HG02885 (cell line): ENCODE measurements around the gene RBM28.

Experiments used
- ATAC-seq: cut with Tn5 transposase; IDR thresholded peaks from one replicate; pipeline ENCODE4 v1.9.1; 2021; ENCODE audit warnings: mild to moderate bottlenecking; ENCODE audit not compliant: unreplicated experiment, poor library complexity

The RBM28 gene

DNA sequence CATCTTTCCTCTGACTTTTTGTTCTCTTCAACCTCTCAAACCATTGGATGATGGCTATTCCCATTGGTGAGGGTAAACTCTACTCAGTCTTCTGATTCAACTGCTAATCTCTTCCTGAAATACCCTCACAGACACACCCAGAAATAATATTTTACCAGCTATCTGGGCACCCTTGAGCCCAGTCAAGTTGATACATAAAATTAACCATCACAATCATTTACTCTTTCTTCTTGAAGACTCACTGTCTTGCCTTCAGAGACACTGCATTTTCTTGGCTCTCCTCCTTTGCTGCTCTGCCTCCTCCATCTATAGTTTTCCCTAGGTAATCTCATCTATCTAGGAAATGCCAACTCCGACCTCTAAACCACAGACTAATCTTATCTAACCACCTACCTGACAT is 30.3 kb upstream of the RBM28 start:
- no peak for ATAC-seq

DNA sequence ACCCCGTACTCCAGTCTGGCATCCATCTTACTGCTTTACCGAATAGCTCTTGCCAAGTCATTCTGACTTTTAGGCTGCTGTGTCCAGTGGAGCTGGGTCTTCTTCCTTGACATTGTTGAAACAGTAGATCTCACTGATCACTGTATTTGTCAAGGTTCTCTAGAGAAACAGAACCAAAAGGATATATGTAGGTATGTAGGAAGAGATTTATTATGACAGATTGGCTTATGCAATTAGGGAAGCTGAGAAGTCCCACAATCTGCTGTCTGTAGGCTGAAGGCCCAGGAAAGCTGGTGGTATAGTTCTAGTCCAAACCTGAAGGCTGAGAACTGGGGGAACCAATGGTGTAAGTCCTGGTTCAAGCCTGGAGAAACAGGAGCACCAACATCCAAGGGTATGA is 29.9 kb upstream of the RBM28 start:
- no peak for ATAC-seq

DNA sequence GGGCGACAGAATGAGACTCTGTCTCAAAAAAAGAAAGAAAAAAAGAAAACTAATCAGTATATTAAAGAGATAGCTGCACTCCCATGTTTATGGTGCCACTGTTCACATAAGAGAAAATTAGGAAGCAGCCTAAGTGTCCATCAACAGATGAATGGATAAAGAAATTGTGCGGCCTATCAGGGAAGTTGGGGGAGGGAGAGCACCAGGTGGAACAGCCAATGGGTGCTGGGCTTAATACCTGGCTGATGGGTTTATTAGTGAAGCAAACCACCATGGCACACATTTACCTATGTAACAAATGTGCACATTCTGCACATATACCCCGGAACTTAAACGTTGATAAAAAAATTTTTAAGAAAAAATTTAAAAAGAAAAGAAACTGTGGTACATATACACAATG is 26.8 kb upstream of the RBM28 start:
- no peak for ATAC-seq

DNA sequence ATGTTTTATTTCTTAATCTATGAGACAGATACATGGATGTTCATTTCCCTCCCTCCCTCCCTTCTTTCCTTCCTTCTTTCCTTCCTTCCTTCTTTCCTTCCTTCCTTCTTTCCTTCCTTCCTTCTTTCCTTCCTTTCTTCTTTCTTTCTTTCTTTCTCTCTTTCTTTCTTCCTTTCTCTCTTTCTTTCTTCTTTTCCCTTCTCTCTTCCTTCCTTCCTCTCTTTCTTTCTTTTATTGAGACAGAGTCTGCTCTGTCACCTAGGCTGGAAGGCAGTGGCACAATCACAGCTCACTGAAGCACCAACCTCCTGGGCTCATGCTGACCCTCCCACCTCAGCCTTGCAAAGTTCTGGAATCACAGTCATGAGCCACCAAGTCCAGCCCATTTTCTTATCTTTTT is 23.3 kb upstream of the RBM28 start:
- no peak for ATAC-seq

DNA sequence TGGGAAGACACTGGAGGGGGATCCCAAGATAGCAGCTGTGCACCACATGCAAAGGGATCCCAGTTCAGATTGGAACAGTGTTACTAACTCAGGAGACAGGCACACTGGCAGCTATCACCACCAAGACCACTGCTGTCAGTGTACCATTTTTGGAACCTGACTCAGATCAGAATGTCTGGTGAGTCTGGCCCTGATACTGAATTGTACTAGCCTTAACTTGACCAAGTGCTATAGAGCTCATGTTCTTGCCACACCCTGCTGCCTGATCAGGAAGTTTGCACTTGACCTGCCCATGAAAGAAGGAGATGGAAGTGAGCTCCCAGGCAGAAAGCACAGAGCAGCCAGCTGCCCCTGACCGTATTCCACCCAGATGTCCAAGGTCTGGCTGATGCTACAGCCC is 22.6 kb upstream of the RBM28 start:
- ATAC-seq, result no peak

DNA sequence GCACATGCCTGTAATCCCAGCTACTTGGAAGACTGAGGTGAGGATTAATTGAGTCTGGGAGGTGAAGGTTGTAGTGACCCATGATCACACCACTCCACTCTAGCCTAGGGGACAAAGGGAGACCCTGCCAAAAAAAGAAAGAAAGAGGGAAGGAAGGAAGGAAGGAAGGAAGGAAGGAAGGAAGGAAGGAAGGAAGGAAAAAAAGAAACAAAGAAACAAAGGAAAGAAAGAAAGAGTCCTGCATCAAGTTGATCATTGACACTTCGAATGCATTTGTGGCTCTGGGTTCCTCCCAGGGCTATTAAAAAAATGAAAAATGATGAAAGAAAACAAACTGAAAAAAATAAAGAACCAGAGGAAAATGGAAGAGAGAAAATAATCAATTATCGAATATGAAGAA is 21.7 kb upstream of the RBM28 start:
- ATAC-seq, result no peak

DNA sequence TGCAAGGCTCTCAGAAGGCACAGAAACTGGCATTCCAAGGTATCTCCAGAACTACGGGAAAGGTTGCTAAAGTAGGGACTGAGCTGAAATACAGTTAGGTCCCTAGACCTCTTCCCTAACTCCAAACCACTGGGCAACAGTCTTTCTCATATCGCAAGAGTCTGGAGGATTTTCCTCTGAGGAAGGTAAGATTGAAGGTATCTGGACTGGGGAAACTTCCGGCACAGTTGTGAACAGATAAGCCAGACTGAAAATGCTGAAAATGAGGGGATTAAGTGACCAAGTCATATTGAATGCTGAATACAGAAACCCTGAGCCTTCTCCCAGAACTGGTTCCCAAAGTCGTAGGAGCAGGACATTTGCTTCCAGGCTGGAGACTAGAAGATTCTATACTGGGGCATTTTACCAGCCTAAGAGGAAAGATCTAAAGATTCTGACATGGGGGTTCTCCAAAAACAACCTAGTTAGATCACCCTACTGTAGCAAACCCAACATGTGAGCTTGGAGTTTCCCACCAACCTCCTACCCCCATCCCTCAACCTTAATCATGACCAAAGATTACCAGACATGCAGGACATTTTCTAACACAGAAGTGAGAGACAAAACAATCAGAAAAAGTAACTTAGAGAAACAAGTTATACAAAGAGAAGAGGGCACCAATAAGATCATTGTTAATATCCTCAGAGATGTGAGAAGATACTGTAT is 20.6 kb upstream of the RBM28 start:
- ATAC-seq, result no peak

DNA sequence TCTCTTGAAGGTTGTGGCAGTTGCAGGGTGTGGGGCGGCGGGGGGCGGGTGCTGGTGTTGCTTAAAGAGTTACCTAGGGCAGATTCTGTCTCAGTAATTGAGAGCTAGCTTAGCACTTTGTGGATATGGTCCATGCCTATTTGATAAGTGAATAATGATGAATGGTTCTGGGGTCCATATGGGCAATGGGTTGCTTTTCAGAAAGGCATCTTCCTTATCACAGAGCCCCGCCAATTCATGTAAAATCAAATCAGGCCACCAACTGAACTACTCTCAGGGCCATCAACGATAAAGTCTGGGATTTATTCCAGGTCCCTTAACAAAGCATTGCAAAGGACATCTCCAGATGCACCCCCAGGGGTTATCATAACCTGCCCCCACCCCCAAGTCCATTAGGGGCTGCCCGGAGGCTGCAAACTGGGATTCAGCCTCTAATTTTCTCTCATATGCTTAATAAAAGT is 19.6 kb upstream of the RBM28 start:
- ATAC-seq, result no peak

DNA sequence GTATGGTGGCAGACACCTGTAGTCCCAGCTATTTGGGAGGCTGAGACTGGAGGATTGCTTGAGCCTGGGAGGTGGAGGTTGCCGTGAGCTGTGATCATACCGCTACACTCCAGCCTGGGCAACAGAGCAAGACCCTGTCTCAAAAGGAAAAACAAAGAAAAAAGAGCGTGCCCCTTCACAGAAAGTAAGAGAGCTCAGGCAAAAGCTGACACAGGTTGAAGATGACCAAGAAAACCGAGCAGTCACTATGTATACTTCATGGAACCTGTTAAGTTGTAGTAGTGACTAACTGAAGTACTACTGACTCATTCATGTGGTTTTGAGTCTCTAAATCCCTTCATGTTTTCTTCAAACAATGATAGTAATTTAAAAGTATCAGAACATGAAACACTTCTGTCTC is 19.0 kb upstream of the RBM28 start:
- no peak for ATAC-seq

DNA sequence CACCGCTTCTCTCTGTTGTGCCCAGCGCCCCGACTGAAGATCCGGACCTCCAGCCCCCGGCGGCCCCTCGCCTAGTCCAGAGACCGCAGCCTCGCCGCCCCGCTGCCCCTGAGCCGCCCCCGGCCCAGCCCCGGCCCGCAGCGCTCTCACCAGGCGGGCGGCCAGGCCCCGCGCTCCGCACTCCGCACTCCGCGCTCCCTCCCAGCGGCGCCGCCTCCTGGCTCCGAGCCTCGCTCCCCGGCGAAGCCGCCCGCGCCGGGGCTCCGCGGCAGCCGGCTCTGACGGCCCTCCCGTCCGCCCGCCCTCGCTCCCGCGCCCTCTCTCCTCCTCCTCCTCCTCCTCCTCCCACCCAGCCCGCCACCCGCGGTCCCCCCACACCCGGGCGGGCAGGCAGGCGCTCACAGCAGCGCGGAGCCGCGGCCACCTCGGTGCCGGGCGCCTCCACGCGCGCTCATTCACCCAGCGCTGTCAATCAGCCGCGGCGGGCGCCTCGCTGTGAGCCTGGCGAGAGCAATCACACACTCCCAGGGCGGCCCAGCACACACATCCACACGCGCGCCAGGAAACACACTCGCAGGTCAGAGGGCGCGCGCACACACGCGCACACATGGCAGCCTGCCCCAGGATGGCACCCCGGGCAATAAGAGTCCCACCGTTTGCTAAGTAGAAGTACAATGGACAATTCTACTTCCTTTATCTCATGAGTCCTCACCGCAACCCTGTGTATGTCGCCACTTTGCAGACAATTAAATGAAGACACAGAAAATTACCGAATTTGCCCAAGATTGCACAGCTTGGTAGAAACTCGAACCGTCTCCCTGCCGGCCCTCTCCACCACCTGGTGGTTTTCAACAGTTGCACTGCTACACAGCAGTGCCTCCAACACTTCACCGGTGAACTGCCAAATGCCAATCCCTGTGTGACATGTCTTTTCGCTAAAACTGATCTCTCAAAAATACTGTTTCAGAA is 18.0 kb upstream of the RBM28 start, which contains the start of gene PRRT4:
TSS of gene PRRT4 (minus strand) at position 280 of the 969 bp plus-strand sequence.
- ATAC-seq, result peak; percentile 59

DNA sequence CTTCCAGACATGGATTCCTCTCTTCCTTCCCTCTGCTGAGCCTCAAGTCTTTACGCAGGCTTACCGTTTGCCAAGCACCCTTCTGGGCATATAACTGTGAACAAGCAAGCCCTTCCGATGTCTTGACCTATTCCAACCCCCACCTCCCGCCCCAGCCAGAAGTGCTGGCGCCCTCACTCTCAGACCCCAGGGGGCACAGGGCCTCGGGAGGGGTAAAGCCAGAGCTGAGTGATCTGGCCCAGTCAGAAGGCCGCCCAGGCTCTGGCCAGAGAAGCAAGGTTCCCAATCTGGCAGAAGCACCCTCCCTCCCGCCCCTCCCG is 16.6 kb upstream of the RBM28 start:
- no peak for ATAC-seq

DNA sequence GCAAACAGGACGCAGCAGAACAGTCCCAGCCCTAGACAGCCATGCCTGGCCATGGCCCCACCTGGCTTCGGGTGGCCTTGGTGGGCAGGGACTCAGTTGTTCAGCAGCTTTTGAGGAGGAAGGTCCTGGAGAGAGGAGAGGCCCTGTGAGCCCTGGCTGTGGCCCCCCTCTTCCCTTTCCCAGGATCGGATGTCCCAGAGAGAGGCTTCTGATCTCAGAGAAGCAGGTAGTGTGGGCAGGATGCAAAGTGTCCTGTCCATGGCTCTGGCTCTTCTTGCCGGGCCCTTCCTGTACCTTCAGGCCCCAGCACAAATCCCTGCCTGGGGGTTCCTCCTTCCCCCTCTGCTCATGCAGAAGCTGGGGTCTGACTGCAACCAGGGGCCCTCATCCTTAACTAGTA is 16.2 kb upstream of the RBM28 start:
- ATAC-seq, result no peak

DNA sequence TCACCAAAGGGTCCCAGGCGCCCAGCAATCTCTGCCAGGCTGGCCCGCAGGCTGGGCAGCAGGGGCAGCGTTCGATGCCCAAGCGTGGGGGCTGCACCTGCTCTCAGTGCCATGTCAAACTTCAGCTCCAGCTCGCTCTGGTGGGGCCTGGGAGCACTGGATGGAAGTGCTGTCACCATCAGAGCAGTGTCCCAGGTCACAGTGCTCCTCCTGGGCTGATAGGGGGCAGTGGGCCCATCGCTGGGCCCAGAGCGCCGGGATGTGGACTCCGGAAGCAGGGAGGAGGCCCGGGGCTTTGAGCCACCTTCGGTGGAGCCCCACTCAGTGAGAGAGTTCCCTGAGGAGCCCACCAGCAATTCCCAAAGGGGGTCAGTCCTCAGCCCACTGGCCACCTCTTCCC is 15.6 kb upstream of the RBM28 start:
- ATAC-seq, result no peak

DNA sequence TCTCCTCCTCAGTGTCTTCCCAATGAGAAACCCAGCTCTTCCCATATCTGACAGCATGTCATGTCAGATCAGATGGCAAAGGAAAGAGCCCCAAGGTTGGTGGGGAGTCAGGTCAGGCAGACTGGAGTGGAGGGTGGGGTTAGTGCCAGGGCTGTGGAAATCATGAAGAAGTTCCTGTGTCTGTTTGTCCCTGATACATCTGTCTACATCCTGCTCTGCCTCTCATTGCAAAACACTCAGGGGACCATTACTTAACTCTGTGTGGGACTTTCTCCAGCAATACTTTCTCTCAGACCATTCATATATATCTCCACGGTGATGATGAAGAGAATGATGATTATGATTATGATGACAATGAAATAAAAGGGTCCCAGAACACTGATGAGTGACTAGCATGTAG is 14.5 kb upstream of the RBM28 start:
- ATAC-seq, result no peak

DNA sequence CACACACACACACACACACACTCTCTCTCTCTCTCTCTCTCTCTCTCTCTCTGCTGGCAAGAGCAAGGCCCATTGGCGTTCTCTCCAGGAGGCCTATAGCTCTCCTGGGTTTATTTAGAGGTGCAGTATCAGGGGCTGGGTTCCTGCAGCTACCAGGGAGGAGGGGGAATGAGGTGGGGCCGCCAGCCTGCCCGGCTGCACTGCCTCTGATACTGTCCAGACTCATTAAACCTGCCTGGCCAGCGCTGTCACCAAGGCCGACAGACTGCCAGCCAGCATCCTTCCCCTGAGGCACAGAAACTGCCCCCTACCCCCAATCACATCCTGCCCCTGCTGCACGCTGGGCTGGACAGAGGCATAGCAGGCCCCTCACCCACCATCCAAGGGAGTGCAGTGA is 13.5 kb upstream of the RBM28 start:
- ATAC-seq, result no peak

DNA sequence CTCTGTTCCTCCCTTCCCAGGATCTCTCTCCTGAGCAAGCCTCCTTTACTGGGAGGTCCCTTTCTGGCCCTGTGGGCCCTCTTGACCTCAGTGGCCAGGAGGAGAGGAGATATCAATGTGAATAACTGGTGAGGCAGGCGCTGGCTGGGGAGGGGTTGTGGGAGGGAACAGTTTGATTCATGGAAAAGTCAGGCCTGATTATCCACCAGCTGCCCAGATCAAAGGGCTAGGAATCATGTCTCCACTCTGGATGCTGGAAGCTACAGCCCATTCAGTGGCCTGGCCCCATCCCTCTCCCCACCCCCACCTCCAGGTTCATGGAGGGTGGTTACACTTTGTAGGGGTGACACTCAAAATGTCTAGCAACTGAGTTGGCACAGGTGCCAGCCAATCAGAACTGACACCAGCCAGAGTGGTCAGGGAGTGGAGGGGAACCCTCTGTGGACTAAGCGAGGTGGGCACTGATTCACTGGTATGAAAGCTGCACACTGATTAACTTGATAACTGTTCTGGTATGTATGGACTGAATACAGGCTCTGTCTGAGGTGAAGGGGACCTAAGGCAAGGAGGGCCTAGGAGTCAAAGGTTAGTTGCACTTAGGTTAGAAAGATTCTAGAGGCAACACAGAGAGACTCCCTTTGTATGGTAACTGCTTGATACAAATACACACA is 13.0 kb upstream of the RBM28 start:
- ATAC-seq, result no peak

DNA sequence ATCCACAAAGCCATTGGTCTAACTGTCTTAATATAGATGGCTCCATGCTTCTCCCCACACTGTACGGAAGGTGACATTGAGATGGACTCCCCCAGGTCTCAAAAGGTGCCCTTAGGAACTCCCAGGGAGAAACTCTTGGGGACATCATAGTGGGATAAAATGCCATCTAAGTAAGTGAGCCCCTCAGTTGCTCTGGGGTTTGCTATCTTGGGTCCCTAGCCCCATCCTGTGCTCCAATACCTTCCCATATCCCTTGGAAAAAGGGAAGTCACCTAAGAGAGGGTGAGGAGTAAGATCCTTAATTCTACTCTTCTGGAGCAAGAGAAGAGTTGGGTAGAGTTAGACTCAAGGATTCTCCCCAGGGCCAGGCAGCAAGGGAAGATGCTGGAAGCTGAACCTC is 9.9 kb upstream of the RBM28 start:
- ATAC-seq, result no peak

DNA sequence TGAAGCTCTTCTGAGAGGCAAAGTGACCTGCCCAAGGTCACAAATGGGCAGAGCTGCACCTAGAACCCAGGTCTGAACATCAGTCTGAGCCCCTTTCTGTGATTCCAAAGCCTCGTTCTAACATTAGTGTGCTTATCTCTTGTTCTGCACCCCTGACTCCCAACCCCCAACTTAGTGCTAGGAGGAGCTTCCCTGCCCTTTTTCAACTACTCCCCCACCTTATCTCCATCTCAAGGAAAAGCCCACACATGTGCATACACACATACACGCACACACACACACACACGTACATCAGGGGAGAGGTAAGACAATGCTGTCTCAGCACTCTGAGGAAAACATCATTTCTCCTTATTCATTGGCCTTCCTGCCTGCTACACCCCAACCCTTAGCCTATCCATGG is 9.5 kb upstream of the RBM28 start:
- no peak for ATAC-seq

DNA sequence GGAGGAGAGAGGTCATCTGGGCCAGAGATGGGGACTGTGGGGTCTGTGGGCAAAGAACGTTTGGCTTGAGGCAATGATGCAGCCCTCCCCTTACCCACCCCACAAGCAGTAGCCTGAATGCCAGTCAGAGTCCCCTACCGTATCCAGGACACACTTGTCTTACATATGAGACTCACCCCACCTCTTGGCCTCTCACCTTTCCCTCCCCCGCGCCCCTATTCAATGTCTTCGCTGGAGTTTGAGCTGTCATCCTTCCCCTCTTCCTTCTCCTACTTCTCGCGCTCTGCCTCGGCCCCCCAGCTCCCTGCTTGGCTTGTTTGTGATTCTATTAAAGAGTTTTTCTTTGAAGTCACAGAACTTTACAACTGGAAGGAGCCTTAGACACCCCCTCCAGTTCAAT is 8.9 kb upstream of the RBM28 start:
- ATAC-seq, result no peak

DNA sequence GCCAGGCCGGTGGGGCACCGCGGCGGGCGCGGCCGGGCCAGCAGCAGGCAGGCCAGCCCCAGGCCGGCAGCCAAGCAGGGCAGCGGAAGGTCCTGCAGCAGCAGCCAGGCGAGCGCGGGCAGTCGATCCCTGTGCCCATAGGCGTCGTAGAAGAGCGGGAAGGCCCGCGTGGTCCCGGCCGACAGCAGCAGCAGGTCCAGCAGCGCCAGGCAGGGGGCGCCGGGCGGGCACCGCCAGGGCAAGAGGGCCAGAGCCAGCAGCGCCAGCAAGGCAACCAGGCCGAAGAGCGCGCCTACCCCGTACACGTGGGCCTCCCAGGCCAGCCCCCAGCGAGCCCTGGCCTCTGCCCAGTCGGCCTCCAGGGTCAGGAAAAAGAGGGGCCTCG is 8.4 kb upstream of the RBM28 start:
- no peak for ATAC-seq
